Measurements from ENCODE around the gene METAP1.

GRCh38 chr4:98950925-98951324 is 44.6 kb upstream of the METAP1 start:
- TF ChIP-seq CTCF (conservative IDR thresholded peaks at IDR 0.05; ENCODE audit: low read depth, low read length) (no peak), EZH2 (IDR thresholded peaks at IDR 0.05; ENCODE audit: borderline replicate concordance, low read depth, low read length, poor library complexity, severe bottlenecking) (no peak)

Measured in A673 (cell line).